H1 (cell line): ENCODE measurements around the gene MTMR4. TPM values are rescaled to one million over a fixed set of nuclear protein-coding genes. Genes with fewer than 3 reads are reported as not detected.

Source experiments
- SIN3A ChIP-seq, 2 experiments: IDR thresholded peaks in 1 of 2; conservative IDR thresholded peaks in 1 of 2; 2 replicates each; pipeline ENCODE4 v1.6.1; 2011 to 2012; ENCODE audit warnings: low read length in 2 of 2, improper control_type of control experiment in 1 of 2, low read depth in 1 of 2, mild to moderate bottlenecking in 1 of 2
- polyA plus RNA-seq, 7 experiments: library from polyadenylated mRNA; depleted of rRNA in 3 of 7; stranded (reverse) in 5 of 7; unstranded in 2 of 7; fragments of >200 nt in 5 of 7; fragments of 200-250 nt in 2 of 7; gene quantifications; 1 replicate in 5 of 7; 2 replicates in 1 of 7; 4 replicates in 1 of 7; pipeline versions ENCODE4 v1.2.1 to v1.2.3, GENCODE V29; 2011 to 2013; ENCODE audit warnings: missing spikeins in 2 of 7, mixed read lengths in 2 of 7
- total RNA-seq: library from RNA; stranded (reverse); fragmentation: NEBNext Ultra II Directional; extraction: Animal tissue kit (Norgen Biotek cat#: 25700); gene quantifications from 2 replicates; pipeline ENCODE4 v1.2.1, GENCODE V29; 2021

The MTMR4 gene
- total and polyA plus RNA-seq, 2 of the 8 experiments (the other 6 are each of a cell fraction or from before 2014, with no cell fraction given), result 15.9 to 39.2 TPM

GRCh38 chr17:58491510-58492045, 22.9 kb downstream of the MTMR4 start (continued):
- TF ChIP-seq SIN3A (conservative IDR thresholded peaks at IDR 0.05 in 1 of 2, IDR thresholded peaks at IDR 0.05 in 1 of 2; ENCODE audit: low read depth in 1 of 2, low read length in 2 of 2), result no peak
